ENCODE results near the gene NEUROD2. TPM values are rescaled to one million over a fixed set of nuclear protein-coding genes. Genes with fewer than 3 reads are reported as not detected.

The NEUROD2 gene
- total RNA-seq, 2 donors from 2014 or later = not detected

DNA sequence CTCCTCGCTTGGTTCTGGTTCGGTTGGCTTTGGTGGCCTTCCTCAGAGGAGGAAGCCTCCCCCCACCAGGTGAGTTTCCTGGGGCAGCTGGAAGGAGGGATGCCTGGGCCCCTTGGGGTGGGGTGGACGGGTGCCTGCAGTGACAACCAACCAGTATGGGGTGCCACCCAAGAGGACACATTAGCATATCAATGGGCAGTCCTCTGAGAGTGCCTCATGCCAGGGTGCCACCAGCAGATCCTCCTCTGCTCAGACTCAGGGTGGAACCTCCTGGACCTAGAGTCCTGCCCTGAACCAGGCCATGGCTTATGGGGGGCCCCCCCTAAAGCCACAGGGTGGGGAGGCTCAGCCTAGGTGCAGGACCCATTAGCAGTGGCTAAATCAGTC lies 21.8 kb upstream of the NEUROD2 start:
- no peak overlapping the region for H3K4me3 Mint-ChIP-seq
- ATAC-seq (no peak), DNase-seq (ENCODE audit: low spot score) (no peak)
- peaks cover 4 to 13% of the 10 kb centered on the region in 2 donors for H3K4me1 Mint-ChIP-seq (ENCODE audit: low read depth in 2 of 2)
- H3K27ac Mint-ChIP-seq = no peak overlapping the region
- no peaks in the 10 kb centered on the region for H3K9me3 Mint-ChIP-seq
- peaks cover 35 to 36% of the 10 kb centered on the region in 2 donors for H3K27me3 Mint-ChIP-seq
- H3K36me3 Mint-ChIP-seq = no peaks in the 10 kb centered on the region

DNA sequence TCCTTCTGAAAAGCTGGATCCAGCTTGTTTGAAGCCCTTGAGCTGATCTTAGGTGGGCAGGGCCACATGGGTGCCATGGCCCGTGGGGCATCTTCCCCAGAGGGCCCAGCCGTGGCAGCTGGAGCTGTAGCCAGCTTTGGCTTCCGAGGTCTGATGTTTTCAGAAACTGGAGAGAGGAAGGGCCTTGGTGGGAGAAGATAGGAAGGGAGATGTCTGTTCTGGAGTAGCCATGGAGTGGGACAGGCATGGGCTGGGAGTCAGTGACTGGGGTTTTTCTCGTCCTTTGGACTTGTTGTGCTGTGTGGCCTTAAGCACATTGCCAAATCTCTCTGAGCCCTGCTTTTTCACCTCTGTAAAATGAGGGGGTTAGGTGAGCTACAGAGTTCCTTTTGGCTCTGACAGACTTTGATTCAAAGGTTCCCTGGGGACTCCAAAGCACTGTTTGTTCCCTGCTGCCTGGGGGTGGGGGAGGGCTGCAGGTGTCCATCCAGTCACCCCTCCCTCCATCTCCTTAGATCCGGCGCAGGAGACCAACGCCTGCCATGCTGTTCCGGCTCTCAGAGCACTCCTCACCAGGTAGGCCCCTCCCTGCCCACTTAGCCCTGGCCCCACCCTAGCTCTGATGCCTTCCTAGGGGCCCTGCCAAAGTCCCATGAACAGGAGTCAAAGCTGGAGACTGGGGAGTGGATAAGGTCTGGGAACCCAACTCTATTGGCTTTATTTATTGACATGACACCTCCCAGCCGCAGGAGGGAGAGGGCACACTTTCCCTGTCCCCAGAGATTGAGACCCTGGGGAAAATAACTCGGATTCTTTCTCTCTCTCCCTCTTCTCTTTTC lies 21.2 kb upstream of the NEUROD2 start:
- Mint-ChIP-seq H3K27me3 (peaks cover 36% of the 10 kb centered on the region in 2 donors), H3K9me3 (no peaks in the 10 kb centered on the region), H3K4me3 (no peak overlapping the region), H3K36me3 (no peaks in the 10 kb centered on the region), H3K27ac (no peak overlapping the region), H3K4me1 (ENCODE audit: low read depth in 2 of 2) (peaks cover 0 to 11% of the 10 kb centered on the region in 2 donors)
- DNase-seq (ENCODE audit: low spot score) = no peak
- ATAC-seq = no peak

DNA sequence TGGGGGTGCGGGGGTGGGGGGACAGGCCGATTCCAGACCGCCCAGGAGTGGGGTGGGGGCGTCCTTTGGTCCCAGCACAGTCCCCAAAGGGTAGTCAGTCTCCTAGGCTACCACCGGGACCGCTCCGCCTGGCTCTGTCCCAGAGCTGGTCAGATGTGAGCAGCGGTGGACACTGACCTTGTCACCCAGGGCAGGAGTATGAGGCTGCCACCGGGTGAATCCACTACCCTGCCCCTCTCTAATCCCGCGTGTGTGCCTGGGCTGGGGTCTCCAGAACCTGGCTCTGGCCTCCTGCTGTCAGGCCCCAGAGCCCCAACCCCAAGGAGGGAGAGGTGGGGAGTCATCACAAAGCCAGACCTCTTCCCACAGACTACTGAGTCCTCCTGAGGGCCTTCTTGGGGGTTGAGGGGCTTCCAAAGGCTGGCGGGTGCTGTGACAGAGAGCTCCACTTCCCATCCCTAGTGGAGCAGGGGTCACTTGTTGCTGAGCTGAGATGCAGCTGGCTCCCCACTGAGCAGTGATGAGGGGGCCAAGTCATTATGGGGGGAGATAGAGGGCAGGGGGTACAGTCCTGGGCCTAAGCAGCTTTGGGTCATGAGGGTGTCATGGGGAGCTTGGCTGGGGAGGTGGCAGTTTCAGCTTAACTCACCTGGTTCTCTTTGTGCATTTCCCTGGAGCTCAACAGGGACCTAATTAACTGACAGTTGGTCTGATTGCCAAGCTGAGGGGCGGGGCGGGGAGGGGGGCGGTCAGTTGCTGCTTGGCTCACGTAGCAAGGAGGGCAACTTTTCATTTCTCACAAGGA lies 20.2 kb upstream of the NEUROD2 start:
- no peak overlapping the region for H3K4me3 Mint-ChIP-seq
- no peaks in the 10 kb centered on the region for H3K9me3 Mint-ChIP-seq
- ATAC-seq (no peak), DNase-seq (ENCODE audit: low spot score) (no peak)
- peaks cover 36% of the 10 kb centered on the region in 2 donors for H3K27me3 Mint-ChIP-seq
- no peaks in the 10 kb centered on the region for H3K36me3 Mint-ChIP-seq
- H3K4me1 Mint-ChIP-seq (ENCODE audit: low read depth in 2 of 2) = peaks cover 8 to 14% of the 10 kb centered on the region in 2 donors
- no peak overlapping the region for H3K27ac Mint-ChIP-seq

DNA sequence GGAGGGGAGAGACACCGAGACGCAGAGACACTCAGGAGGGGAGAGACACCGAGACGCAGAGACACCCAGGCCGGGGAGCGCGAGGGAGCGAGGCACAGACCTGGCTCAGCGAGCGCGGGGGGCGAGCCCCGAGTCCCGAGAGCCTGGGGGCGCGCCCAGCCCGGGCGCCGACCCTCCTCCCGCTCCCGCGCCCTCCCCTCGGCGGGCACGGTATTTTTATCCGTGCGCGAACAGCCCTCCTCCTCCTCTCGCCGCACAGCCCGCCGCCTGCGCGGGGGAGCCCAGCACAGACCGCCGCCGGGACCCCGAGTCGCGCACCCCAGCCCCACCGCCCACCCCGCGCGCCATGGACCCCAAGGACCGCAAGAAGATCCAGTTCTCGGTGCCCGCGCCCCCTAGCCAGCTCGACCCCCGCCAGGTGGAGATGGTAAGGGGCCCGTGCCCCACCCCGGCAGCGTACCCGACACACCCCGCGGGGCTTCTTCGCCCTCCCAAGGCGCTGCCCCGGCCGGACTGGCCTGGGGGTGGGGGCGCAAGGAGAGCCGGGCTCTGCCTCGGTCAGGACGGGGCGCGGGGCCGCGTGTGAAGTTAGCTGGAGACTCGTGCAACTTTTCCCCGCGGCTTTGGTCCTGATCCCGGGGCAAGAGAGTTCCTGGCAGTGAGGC lies 19.5 kb upstream of the NEUROD2 start:
- no peak for DNase-seq (ENCODE audit: low spot score)
- Mint-ChIP-seq H3K9me3 (no peaks in the 10 kb centered on the region), H3K4me3 (no peak overlapping the region), H3K27me3 (peaks cover 36% of the 10 kb centered on the region in 2 donors), H3K36me3 (no peaks in the 10 kb centered on the region), H3K27ac (no peak overlapping the region), H3K4me1 (ENCODE audit: low read depth in 2 of 2) (peaks cover 15 to 16% of the 10 kb centered on the region in 2 donors)
- no peak for ATAC-seq

DNA sequence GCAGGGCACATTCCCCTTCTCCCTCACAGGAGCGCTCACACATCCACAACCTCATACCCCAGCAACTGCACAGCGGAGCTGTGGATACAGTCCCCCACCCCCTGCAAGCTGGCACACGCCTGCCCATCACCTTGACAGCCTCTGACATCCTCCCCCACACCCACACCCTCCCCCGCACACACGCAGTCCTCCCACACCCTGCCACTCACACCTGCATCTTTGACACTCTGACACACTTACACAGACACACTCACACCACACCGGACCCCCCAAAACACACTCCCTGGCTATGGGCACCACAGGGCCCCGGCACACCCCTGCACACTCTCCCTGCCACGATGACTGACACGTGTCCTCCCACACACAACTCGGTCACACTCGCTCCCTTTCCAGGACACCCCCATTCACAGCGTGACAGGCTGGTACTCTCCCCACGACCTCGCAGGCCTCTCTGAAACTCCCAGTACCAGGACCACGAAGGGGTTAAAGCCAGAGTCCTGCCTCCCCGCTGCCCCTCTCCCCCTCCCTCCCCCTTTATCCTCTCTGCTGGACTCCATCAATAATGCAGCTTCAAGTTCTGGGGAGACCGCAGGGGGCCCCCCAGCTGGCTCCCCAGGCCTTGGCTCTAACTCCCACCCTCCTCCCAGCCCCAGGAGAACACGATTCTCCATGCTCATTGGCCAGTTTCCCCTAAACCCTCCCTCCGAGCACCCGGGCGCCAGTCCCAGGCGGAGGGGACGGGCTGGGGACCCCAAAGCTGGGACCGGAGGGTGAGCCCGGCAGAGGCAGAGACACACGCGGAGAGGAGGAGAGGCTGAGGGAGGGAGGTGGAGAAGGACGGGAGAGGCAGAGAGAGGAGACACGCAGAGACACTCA lies 18.7 kb upstream of the NEUROD2 start, which contains the start of gene PPP1R1B:
Gene PPP1R1B (plus strand): TSS at position 782 of the 876 bp plus-strand sequence. CDS start 441 bp downstream, outside the sequence.
- H3K4me3 Mint-ChIP-seq = peak within 1 kb of the TSS; percentile 14
- no peak for ATAC-seq
- H3K9me3 Mint-ChIP-seq = no peaks in the 10 kb centered on the region
- H3K27me3 Mint-ChIP-seq = peaks cover 30 to 31% of the 10 kb centered on the region in 2 donors
- H3K27ac Mint-ChIP-seq = no peak within 1 kb of the TSS
- no peaks in the 10 kb centered on the region for H3K36me3 Mint-ChIP-seq
- H3K4me1 Mint-ChIP-seq (ENCODE audit: low read depth in 2 of 2) = peaks cover 20 to 21% of the 10 kb centered on the region in 2 donors
- DNase-seq (ENCODE audit: low spot score) = no peak

DNA sequence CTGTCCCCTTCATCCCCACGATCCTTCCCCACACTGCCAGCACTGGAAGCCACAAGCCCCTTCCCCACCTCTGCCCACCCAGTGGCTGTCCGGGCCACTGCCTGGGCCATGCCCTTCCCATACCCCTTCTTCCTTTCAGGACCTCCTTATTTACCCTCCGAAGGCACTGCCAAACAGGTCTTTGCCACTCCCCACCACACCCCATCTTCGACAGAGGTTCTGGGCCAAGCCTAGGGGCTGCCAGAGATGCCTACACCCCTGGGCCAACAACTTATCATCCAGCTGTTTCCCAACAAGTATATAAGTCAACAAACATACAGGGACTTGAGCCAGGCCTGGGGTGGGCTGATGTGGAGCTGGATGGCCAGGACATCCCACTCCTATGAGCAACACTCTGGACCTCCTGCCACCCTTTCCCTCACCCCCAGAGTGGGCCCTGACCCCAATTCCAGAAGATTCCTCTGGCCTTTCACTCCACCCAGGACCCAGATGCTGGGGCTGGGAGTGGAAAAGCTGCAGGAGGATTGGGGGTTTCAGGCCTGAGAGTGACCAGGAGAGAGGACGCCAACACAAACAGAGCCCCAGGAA lies 17.6 kb upstream of the NEUROD2 start:
- Mint-ChIP-seq H3K4me1 (ENCODE audit: low read depth in 2 of 2) (peaks cover 18 to 20% of the 10 kb centered on the region in 2 donors), H3K9me3 (no peaks in the 10 kb centered on the region), H3K27ac (no peak overlapping the region), H3K4me3 (no peak overlapping the region), H3K36me3 (no peaks in the 10 kb centered on the region), H3K27me3 (peaks cover 24 to 25% of the 10 kb centered on the region in 2 donors)
- no peak for ATAC-seq
- no peak for DNase-seq (ENCODE audit: low spot score)

DNA sequence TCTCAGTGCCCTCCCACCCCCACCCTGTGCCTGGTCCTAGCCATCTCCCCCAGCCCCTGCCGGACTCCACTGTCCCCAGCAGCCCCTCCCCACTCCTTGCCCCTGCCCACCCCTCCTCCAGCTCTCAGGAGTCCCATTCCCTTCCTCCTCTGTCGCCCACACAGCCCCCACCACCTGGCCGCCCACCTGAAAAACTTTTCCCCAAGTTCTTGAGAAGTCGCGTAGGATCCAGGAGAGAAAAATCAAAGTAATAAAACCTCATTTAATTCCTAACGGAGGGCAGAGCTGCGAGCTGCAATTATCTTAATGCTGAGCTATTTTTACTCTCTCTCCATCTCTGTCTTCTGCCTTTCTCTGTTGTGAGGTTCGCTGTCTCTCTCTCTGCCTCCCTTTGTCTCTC lies 16.6 kb upstream of the NEUROD2 start:
- peaks cover 24 to 25% of the 10 kb centered on the region in 2 donors for H3K27me3 Mint-ChIP-seq
- no peak overlapping the region for H3K4me3 Mint-ChIP-seq
- DNase-seq (ENCODE audit: low spot score) (no peak), ATAC-seq (no peak)
- no peak overlapping the region for H3K27ac Mint-ChIP-seq
- no peaks in the 10 kb centered on the region for H3K36me3 Mint-ChIP-seq
- peaks cover 18 to 20% of the 10 kb centered on the region in 2 donors for H3K4me1 Mint-ChIP-seq (ENCODE audit: low read depth in 2 of 2)
- no peaks in the 10 kb centered on the region for H3K9me3 Mint-ChIP-seq

DNA sequence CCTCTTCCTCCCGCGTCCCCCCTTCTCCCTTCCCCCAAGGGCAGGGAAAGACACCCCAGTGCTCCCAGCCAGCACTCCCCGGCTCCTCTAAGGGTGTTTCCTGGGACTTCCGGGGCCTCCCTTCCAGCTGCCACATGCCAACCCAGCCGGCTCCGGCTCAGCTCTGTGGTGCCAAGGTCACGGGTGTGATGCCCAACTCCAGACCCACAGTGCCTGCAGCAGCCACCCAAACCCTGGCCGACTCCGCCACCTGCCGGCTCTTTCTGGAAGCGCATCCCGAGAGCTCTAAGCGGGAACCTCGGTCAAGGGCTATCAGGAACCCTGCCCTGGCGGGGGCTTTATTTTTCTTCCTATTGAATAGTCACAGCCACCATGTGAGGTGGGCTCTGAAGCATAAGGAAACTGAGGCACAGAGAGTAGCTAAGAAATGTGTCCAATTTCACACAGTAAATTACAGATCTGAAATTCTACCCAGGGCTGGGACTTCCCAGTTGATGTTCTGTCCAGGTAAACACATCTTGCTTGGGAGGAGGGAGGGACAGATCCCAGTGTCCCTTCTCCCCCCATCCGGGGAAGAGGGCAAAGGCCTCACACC lies 15.7 kb upstream of the NEUROD2 start:
- no peaks in the 10 kb centered on the region for H3K9me3 Mint-ChIP-seq
- H3K27ac Mint-ChIP-seq = peak overlapping the region in 1 of 2 donors; percentile 90
- H3K4me3 Mint-ChIP-seq = peak overlapping the region; percentile 81
- ATAC-seq (peak; percentile 50 to 75), DNase-seq (ENCODE audit: low spot score) (peak; percentile 89)
- peaks cover 19 to 21% of the 10 kb centered on the region in 2 donors for H3K27me3 Mint-ChIP-seq
- H3K36me3 Mint-ChIP-seq = no peaks in the 10 kb centered on the region
- H3K4me1 Mint-ChIP-seq (ENCODE audit: low read depth in 2 of 2) = peaks cover 20% of the 10 kb centered on the region in 2 donors

DNA sequence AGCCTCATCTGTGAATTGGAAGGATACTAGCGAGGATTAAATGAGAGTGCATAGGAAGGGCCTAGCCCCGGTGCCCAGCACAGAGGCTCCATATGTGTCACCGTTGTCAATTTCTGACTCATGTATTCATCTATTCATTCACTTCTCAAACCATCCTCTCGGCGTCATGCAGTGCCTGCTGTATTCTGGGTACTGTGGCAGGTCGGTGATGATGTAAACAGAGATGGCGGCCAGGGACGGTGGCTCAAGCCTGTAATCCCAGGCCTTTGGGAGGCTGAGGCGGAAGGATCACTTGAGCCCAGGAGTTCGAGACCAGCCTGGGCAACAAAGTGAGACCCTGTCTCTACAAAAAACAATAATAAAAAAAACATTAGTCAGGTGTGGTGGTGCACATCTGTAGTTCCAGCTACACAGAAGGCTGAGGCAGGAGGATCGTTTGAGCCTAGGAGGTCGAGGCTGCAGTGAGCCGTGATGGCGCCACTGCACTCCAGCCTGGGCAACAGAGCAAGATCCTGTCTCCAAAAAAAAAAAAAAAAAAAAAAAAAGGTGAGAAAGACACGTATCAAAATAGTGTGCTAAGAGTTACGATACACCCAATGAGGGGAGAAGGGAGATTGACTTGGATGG lies 14.8 kb upstream of the NEUROD2 start:
- peak; percentile 50 to 93 for ATAC-seq
- peak overlapping the region; percentile 81 for H3K4me3 Mint-ChIP-seq
- peaks cover 20 to 24% of the 10 kb centered on the region in 2 donors for H3K4me1 Mint-ChIP-seq (ENCODE audit: low read depth in 2 of 2)
- H3K27ac Mint-ChIP-seq = peak overlapping the region; percentile 53 to 90
- DNase-seq (ENCODE audit: low spot score) = no peak
- no peaks in the 10 kb centered on the region for H3K36me3 Mint-ChIP-seq
- peaks cover 11 to 17% of the 10 kb centered on the region in 2 donors for H3K27me3 Mint-ChIP-seq
- H3K9me3 Mint-ChIP-seq = no peaks in the 10 kb centered on the region

DNA sequence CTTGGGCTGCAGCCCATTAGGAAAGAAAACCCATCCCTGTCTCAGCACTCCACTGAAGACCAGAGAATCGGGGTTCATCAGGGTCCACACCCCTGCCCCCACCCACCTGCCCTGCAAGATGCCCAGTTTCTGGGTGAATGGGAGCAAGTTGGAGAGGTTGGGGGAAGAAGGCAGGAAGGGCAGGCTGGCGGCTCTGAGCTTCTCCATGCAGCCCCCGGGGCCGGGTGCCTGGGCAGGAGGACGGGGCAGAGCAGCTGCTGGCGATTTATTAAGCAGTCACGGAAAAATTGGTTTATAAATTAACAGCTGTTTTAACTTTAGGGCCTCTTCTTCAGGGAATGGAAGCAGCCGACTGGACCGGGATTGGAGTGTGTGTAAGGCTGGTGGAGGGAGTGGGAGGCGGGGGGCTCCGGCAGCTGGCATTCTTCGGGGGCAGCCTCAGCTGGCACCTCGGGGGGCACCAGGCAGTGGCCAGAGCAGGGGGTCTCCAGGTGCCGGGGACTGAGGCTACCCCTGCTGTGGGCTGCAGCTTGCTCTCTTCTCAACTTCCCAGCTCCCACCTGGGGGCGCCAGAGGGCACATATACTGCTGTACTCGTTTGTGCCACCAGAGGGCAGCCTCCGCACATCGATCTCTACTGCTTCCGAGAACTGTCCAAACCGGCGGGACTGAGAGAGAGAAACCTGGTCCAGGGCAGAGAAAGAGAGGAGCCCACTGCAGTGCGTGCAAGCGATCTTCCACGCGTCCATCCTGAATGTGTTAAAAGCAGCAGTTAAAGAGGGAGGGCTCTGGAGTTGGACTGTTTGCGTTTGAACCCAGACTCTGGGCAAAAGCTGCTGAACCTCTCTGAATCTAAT lies 14.0 kb upstream of the NEUROD2 start:
- Mint-ChIP-seq H3K4me3 (peak overlapping the region; percentile 81), H3K36me3 (no peaks in the 10 kb centered on the region), H3K9me3 (no peaks in the 10 kb centered on the region), H3K4me1 (ENCODE audit: low read depth in 2 of 2) (peaks cover 20 to 24% of the 10 kb centered on the region in 2 donors), H3K27me3 (peaks cover 11 to 15% of the 10 kb centered on the region in 2 donors), H3K27ac (peak overlapping the region; percentile 53 to 90)
- ATAC-seq (peak; percentile 77 to 89), DNase-seq (ENCODE audit: low spot score) (peak; percentile 83)

DNA sequence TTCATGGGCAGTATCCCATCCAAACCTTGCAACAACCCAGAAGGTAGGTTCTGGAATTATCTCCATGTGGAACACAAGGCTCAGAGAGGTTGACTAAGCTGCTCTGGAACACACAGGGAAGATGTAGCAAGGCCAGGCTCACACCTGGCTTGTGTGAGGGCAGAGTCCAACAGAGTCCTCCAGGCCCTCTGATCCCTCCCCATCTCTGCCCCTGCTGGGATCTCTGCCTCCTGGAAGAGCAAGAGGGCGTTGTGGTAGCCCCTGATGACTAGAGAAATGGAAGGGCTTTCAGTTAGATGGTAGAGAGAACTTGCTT lies 12.0 kb upstream of the NEUROD2 start:
- DNase-seq (ENCODE audit: low spot score) (no peak), ATAC-seq (no peak)
- Mint-ChIP-seq H3K4me3 (no peak overlapping the region), H3K4me1 (ENCODE audit: low read depth in 2 of 2) (peaks cover 19 to 20% of the 10 kb centered on the region in 2 donors), H3K27ac (no peak overlapping the region), H3K9me3 (no peaks in the 10 kb centered on the region), H3K36me3 (no peaks in the 10 kb centered on the region), H3K27me3 (peaks cover 10 to 11% of the 10 kb centered on the region in 2 donors)

Measured in natural killer cell treated with Interleukin-12 subunit alpha and Interleukin-12 subunit beta and Interleukin-15 and Interleukin-18, amount 100 ng/mL, for 72 hours (primary cell).